ENCODE measurements around the gene GPATCH1. TPM values are rescaled to one million over a fixed set of nuclear protein-coding genes. Genes with fewer than 3 reads are reported as not detected.

Gene GPATCH1
- total RNA-seq, 1 experiment from 2014 or later, result 7.8 TPM

- TSS peak; percentile 69 for BruUV-seq (replicated peaks)
Observed at GRCh38 chr19:33175886-33176669, 95.1 kb downstream of the GPATCH1 start.

More at GRCh38 chr19:33175886-33176669, 95.1 kb downstream of the GPATCH1 start:
- H2AFZ ChIP-seq (ENCODE audit: low read depth, low read length, poor library complexity, severe bottlenecking), result no peak overlapping the region
- H4K20me1 ChIP-seq (ENCODE audit: insufficient read depth), result no peaks in the 10 kb centered on the region
- peak overlapping the region; percentile 89 for H3K27ac ChIP-seq (ENCODE audit: low read depth, low read length)
- intact Hi-C loops (cut with micrococcal nuclease), result loop anchor here (2.0 to 10.0 kb wide), 3 partner anchors 31 to 1179 kb away; partner anchors contain the start of genes CEP89 and FAAP24
- H3K36me3 ChIP-seq (ENCODE audit: control insufficient read depth in 1 of 2, insufficient read depth in 2 of 2, low read length in 2 of 2), result no peaks in the 10 kb centered on the region
- POLR2A ChIA-PET, result interaction anchor here (1.0 to 1.2 kb wide), 4 partner anchors 11 to 197 kb away, joined by 3 to 5 read pairs (median 4); partner anchors contain the start of gene CEBPG
- no peak for ATAC-seq
- CTCF ChIA-PET, result interaction anchor here (0.6 to 1.3 kb wide), 8 partner anchors 8 to 51 kb away, joined by 3 to 5 read pairs (median 3); no protein-coding TSS in a partner anchor
- peak overlapping the region; percentile 85 to 87 for H3K4me3 ChIP-seq (replicated peaks in 1 of 2; ENCODE audit: low read depth in 1 of 2, low read length in 2 of 2)
- TF ChIP-seq TCF7L2 (IDR thresholded peaks at IDR 0.05; ENCODE audit: borderline replicate concordance, extremely low read depth, insufficient read depth, insufficient read length) (no peak), ZFX (IDR thresholded peaks at IDR 0.05) (no peak), ZNF274 (IDR thresholded peaks at IDR 0.05; ENCODE audit: low read depth, low read length) (no peak), EZH2 (IDR thresholded peaks at IDR 0.05) (no peak), RAD21 (IDR thresholded peaks at IDR 0.05; ENCODE audit: low read depth) (no peak), SP1 (IDR thresholded peaks at IDR 0.05; ENCODE audit: low read depth) (no peak), SIN3A (IDR thresholded peaks at IDR 0.05; ENCODE audit: low read depth) (no peak), CEBPB (IDR thresholded peaks at IDR 0.05; ENCODE audit: low read depth) (no peak), SRF (IDR thresholded peaks at IDR 0.05; ENCODE audit: low read depth) (no peak), ATF3 (IDR thresholded peaks at IDR 0.05) (no peak), CTCF (IDR thresholded peaks at IDR 0.05 in 2 of 3, conservative IDR thresholded peaks at IDR 0.05 in 1 of 3; ENCODE audit: borderline replicate concordance in 1 of 3, insufficient read depth in 1 of 3, low read depth in 2 of 3, low read length in 2 of 3) (no peak), FOSL1 (IDR thresholded peaks at IDR 0.05; ENCODE audit: low read depth) (no peak), JUND (IDR thresholded peaks at IDR 0.05) (no peak), EGR1 (IDR thresholded peaks at IDR 0.05; ENCODE audit: low read depth) (no peak), ELF1 (IDR thresholded peaks at IDR 0.05; ENCODE audit: borderline replicate concordance, low read depth) (no peak), YY1 (IDR thresholded peaks at IDR 0.05; ENCODE audit: extremely low read depth, insufficient replicate concordance, low read depth, low read length) (no peak), ZBTB33 (IDR thresholded peaks at IDR 0.05; ENCODE audit: extremely low read depth, insufficient replicate concordance, low read length) (no peak), CBX3 (IDR thresholded peaks at IDR 0.05; ENCODE audit: low read depth) (no peak)
- RAD21 ChIA-PET (ENCODE audit: low non-redundant PET in 1 of 2, low total read pairs in 2 of 2, uncharacterized antibody in 2 of 2, unreplicated experiment in 2 of 2), result no interaction called here
- H3K9ac ChIP-seq (ENCODE audit: low read length), result peak overlapping the region; percentile 85
- no peaks in the 10 kb centered on the region for H3K9me3 ChIP-seq (ENCODE audit: control insufficient read depth in 1 of 2, insufficient read depth in 1 of 2, low read depth in 1 of 2, low read length in 2 of 2)
- H3K27me3 ChIP-seq (ENCODE audit: insufficient read depth, low read length), result no peaks in the 10 kb centered on the region
- no peak for DNase-seq (ENCODE audit: low read depth, low spot score)
- H3K4me2 ChIP-seq (ENCODE audit: low read length), result peak overlapping the region; percentile 94
- no peaks in the 10 kb centered on the region for H3K9me2 ChIP-seq (ENCODE audit: insufficient read depth)
- H3K4me1 ChIP-seq (ENCODE audit: control insufficient read depth in 1 of 2, insufficient read depth in 2 of 2, low read length in 2 of 2), result peaks cover 23 to 36% of the 10 kb centered on the region in 2 experiments
- 0 out of 2 replicates have a peak, but pooled peaks cover 3% of the 10 kb centered on the region for H3K79me2 ChIP-seq (ENCODE audit: insufficient read depth, low read length)
